Measurements from ENCODE around the gene PRR14.

Gene PRR14

GRCh38 chr16:30660424-30661261 lies 9.9 kb downstream of the PRR14 start:
- no peak for DNase-seq

DNA sequence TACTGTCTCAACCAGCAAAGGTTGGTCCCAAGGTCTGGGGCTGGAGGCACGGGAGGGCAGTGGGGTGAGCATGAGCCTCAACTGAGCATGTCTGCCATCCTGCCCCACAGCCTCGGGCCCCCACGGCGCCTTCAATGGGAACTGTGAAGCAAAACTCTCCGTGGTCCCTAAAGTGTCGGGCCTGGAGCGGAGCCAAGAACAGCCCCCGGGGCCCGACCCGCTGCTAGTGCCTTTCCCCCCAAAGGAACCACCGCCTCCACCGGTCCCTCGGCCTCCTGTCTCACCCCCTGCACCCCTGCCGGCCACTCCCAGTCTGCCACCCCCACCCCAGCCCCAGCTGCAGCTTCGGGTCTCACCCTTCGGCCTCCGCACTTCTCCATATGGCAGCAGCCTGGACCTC lies 11.7 kb downstream of the PRR14 start:
- DNase-seq = no peak

DNA sequence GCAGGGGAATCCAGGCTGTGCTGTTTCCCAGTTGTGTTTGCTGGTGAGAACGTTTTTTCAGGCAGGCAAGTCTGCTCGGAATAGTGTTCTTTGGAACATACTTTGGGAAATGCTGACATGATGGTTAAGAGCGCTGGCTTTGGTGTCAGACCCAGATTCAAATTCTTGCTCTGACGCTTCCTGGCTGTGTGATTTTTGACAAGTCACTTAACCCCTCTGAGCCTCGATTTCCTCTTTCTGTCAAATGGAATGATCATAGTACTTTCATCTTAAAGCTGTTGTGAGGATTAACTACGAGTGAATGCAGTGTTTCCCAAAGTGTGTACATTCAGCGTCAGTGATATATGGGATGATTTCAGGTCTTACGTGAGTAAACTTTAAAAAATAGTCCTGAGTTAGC lies 12.3 kb downstream of the PRR14 start:
- no peak for DNase-seq

- no peak for DNase-seq
Measured at GRCh38 chr16:30663820-30664219, 13.1 kb downstream of the PRR14 start.

DNA sequence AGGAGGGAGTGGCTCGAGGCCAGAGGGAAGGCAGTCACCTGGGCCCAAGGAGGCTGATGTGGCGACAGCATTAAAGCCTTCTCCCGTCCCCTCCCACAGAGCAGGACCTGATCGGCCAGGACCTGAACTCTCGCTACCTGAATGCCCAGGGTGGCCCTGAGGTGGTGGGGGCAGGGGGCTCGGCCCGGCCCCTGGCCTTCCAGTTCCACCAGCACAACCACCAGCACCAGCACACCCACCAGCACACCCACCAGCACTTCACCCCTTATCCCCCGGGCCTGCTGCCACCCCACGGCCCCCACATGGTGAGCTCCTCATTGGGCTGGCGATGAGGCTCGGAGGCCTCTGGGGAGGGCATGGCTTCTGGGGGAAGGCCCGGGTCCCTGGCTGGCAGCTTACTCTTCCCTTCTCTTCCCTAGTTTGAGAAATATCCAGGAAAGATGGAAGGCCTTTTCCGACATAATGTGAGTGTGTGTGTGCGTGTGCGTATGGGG lies 13.9 kb downstream of the PRR14 start:
- no peak for DNase-seq

DNA sequence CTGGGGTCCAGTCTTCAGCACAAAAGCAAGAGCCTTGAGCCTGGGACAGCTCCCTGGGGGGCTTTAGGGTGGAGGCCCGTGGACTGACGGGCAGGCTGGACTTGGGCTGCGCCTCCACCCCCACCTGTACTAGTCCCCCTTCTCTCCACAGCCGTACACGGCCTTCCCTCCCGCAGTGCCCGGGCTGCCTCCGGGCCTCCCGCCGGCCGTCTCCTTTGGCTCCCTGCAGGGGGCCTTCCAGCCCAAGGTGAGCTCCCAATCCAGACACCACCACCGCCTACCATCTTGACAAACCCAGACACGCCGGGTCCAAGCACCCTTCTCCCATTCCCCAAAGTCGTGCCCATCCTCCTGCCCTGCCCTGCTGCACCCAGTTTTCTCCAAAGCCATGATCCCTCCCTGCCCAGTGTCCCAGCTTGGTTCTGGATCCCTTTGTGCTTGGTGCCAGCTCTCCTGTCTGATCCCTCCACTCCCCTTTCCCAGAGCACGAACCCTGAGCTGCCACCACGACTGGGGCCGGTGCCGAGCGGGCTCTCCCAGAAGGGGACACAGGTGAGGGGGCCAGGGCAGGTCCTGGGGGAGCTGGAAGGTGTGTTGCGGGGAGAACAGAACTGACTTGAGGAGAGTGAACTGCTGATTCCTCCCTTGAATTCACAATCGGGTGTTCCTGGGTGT lies 14.5 kb downstream of the PRR14 start:
- no peak for DNase-seq

- no peak for DNase-seq
Measured at GRCh38 chr16:30665830-30666190, 15.1 kb downstream of the PRR14 start.

GRCh38 chr16:30666681-30667080 lies 15.9 kb downstream of the PRR14 start:
- DNase-seq = no peak

- DNase-seq = no peak
Measured at GRCh38 chr16:30667361-30667905, 16.7 kb downstream of the PRR14 start.

- DNase-seq = no peak
Measured at GRCh38 chr16:30668393-30668792, 17.6 kb downstream of the PRR14 start.

- DNase-seq = no peak
Measured at GRCh38 chr16:30669026-30669902, 18.5 kb downstream of the PRR14 start.

GRCh38 chr16:30669903-30670824 lies 19.4 kb downstream of the PRR14 start:
- DNase-seq = no peak

DNA sequence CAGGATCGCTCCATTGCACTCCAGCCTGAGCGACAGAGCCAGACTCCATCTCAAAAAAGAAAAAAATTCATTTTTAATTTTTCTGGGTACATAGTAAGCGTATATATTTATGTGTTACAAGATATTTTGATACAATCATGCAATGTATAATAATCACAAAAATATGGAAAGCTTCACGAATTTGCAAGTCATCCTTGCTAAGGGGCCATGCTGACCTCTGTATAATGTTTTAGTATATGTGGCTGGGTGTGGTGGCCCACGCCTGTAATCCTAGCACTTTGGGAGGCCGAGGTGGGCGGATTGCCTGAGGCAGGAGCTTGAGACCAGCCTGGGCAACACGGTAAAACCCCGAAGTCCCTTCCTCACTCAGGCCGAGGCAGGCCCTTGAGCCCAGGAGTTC lies 24.4 kb downstream of the PRR14 start:
- no peak for DNase-seq

GRCh38 chr16:30677931-30678585 lies 27.3 kb downstream of the PRR14 start:
- no peak for DNase-seq

DNA sequence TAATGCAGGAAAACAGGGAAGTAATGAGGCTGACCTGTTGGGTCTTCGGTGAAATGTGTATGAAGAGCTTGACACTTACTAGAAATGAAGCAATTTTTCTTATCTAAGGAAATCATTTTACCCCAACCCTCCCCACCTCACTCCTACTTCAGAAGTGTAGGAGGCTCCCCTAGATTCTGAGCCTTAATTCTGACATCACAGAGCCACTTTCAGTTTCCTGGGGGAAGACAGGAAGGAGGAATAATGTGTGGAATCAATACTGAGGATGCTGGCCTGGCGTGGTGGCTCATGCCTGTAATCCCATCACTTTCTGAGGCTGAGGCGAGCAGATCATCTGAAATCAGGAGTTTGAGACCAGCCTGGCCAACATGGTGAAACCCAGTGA lies 27.8 kb downstream of the PRR14 start:
- DNase-seq = no peak

DNA sequence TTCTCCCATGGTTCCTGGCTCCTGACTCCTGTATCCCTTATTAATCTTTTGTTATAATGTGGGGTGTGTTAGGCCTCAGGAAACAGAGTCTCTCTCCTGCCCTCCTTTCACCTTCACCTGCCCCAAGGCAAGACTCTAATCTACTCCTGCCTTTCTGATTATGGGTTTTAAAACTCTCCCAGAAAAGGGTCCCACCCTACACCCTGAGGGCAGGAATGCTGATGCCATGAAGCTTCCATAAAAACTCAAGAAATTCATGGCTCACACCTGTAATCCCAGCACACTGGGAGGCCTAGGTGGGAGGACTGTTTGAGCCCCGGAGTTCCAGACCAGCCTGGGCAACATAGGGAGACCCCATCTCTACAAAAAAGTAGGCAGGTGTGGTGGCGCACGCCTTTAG lies 29.6 kb downstream of the PRR14 start:
- no peak for DNase-seq

DNA sequence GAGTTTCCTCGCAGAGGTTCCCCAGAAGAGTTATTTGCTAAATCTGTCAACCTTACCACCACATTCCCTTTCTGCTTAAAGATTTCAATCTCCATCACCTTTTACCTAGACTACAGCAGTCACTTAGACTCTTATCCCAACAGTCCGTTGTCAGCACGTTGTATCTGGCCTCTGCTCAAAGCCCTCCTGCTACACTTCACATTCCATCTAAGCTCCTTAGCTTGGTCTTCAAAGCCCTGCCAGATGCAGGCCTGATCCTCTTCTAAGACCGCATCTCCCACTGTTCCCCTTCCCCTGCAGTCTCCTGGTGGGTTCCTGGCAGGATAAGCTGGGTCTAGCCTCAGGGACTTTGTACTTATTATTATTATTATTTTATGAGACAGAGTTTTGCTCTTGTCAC lies 37.9 kb downstream of the PRR14 start:
- DNase-seq = no peak

DNA sequence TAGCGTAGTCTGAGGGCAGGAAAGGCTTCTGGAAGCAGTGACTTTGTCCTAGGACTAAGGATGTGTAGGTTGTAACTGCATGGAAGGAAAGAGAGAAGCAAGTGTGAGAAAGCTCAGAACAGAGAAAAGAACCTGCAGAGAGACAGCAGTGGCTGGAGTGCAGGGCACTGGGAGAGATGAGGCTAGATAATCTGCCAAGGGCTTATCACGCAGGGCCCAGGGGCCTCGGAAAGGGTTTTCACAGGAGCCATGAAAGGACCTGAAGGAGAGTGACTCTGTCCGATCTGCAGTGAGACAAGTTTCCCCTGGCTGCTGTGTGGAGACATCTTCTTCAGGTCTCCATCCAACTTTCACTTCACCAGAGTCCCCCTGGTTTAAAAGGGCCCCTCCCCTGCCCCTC lies 41.1 kb downstream of the PRR14 start:
- no peak for DNase-seq

DNA sequence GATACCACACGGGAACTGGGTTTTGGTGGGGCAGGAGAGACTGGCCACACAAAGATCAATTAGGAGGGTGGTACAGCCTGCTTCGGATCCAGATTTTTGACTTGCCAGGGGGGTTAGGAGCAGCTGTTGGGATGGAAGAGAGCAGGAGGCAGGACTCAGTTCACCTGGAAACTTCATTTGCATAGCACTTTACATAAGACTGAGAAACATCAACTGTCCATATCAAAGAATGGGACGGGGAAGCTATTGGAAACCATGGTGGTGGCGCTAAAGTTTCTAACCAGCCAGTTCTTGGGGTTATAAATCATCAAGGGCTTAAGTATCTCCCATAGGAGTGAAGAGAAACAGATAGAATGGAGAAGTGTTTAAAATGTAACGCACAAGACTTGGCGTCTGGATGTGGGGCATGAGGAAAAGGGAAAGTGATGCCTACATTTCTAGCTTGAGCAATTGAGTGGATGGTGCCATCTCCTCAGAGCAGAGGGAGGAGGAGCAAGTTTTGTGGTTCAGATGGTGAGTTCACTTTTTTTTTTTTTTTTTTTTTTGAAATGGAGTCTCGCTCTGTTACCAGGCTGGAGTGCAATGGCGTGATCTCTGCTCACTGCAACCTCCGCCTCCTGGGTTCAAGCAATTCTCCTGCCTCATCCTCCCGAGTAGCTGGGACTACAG lies 41.8 kb downstream of the PRR14 start:
- no peak for DNase-seq

DNA sequence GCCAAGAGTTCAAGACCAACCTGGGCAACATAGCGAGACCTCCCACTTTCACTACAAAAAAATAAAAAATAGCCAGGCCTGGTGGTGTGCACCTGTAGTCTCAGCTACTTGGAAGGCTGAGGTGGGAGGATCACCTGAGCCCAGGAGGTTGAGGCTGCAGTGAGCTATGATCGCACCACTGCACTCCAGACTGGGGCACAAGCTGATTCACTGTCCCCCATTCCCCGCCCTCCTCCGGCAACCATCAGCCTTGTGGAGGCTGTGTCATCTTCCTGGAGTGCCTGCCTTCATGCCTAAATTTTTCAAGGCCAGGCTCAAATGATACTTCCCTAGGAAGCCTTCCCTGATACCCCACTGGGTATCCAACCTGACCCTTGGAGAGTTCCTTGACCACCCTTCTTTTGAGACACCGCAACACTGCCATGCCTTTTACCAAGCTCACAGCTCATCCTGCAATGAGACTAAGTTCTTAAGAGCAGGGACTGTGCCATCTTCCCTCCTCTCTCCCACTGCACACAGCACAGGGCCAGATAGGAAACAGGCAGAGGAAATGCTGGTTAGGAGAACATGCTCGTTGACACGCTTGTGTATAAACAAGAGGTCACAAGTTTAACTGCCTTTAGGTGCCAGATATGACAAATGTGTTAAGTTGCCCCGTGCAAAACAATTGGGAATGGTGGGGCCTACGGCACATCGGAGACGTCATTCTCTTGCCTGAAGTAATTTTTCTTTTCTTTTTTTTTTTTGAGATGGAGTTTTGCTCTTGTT lies 44.4 kb downstream of the PRR14 start:
- DNase-seq = no peak

Data from T1000 (cell line).